Stomach (tissue), 4 donors: ENCODE data around the gene DGKA.
"Not testable (repeated sequence)": the region's sequence is repeated elsewhere in the genome, so short reads cannot be mapped to it uniquely, and the experiment has no call there.

ENCODE experiments used
- CTCF ChIP-seq, 7 experiments: fragments of 450-650 bp in 4 of 7; fragments of 200-600 bp in 3 of 7; sonication (generic) in 3 of 7; IDR thresholded peaks; one replicate each; pipeline ENCODE4 v1.5.1; 2016 to 2019; ENCODE audit warnings: antibody characterized with exemption in 7 of 7, control low read depth in 2 of 7, mild to moderate bottlenecking in 1 of 7
- EP300 ChIP-seq: sonication (generic); formaldehyde crosslinking; IDR thresholded peaks from one replicate; pipeline ENCODE4 v1.6.1; 2017; ENCODE audit warnings: antibody characterized with exemption
- POLR2A ChIP-seq, 4 donors: fragments of 450-650 bp; IDR thresholded peaks; one replicate each; pipeline ENCODE4 v1.6.1; 2016; ENCODE audit warnings: antibody characterized with exemption in 4 of 4, control low read depth in 2 of 4, mild to moderate bottlenecking in 1 of 4, moderate library complexity in 1 of 4
- POLR2AphosphoS5 ChIP-seq, 3 donors: sonication (generic); formaldehyde crosslinking; IDR thresholded peaks; one replicate each; pipeline ENCODE4 v1.6.1; 2016; ENCODE audit warnings: antibody characterized with exemption in 3 of 3

- not testable (repeated sequence) for TF ChIP-seq EP300; CTCF (IDR thresholded peaks at IDR 0.05); POLR2AphosphoS5 (IDR thresholded peaks at IDR 0.05); POLR2A (IDR thresholded peaks at IDR 0.05)
These were observed 11.9 kb upstream of the DGKA start for GRCh38 chr12:55919032-55919431.
